MV-4-11 (cell line): Measurements from ENCODE around the gene NXPH1.

Source experiments
- DNase-seq: peaks from one replicate; lab custom pipeline; 2025; lab: John Stamatoyannopoulos, UW

The NXPH1 gene

DNA sequence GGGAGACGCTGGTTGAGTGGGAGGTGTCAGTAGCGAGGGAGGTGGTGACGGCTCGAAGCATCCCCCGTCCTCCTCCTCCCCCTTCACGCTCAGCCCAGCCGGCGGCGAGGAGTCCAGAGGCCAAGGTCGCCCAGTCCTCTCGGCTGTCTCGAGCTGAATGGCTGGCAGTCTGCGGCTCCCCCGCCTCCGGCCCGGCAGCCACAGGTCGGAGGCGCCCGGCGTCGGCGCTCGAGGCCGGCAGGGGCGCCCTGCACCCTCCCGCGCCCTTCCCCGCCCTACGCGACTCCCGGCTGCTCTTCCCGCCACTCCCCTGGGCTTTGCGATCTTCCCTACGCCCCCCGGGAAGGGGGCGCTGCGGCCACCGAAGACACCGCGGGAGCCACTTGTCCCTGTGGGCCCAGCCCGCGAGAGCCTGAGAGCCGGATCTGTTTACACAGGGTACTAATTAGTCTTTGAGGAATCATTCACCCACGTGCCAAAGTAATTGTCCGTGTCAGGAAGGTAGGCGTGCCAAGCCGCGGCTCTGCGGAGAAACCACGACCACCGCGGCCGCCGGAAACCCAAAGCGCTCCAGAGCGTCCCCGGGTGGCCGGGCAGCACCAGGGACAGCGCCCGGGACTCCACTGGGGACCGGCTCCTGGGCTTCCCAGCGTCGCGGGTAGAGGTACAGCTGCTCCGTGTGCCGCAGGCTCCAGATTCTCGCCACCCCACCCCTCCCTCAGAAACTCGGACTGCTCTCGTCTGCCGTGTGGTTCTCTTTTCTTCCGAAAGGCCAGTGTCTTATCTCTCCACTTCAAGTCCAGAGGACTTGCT is at the start of gene NXPH1:
TSS of gene NXPH1 (plus strand) at position 133 of the 813 bp plus-strand sequence.
- DNase-seq = no peak

DNA sequence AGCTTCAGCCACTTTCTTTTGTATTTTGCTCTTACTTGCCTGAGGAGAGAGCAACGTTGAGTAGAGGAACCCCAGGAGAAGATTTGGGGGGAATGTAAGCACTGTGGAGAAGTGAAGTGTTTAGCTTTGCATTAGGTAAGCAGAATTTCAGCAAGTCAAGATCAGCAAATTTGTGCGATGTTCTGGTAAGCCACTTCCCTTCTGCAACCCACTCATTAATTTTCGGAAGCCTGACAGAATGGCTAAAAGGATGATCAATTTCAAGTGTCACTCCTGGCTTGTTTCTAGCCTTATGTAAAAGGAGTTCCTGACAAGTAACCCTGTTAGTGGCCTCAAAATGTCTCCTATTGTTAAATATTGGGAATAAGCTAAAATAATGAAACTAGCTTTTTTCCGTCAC is 48.5 kb upstream of the NXPH1 start:
- no peak for DNase-seq

DNA sequence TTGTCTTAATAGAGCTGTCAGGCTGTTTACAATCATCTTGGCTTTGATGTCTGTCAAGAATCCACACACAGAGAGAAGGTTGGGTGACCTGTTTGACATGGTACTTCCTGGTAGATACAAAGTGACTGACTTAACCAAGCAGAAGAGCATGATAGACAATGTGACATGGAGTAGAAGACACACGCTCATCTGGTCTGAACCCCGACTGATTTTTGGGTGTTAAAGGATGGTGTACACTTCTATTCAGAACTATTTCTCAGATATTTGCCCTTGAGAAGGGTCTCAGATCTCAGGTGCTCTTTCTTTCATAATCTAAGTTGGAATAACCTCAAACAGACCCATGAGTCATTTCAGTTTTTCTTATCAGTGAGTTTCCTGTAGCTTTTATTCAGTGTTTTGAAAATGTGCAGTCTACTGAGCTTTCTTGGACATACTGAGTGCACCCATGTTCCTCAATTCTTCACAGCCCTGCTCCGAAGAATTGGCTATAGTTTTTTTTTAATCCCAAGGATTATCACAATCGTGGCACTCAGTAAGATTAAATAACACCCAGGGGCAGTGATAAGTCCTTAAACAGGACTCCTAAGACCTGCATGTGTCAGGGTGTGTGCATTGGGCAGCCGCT is 46.4 kb upstream of the NXPH1 start:
- no peak for DNase-seq

DNA sequence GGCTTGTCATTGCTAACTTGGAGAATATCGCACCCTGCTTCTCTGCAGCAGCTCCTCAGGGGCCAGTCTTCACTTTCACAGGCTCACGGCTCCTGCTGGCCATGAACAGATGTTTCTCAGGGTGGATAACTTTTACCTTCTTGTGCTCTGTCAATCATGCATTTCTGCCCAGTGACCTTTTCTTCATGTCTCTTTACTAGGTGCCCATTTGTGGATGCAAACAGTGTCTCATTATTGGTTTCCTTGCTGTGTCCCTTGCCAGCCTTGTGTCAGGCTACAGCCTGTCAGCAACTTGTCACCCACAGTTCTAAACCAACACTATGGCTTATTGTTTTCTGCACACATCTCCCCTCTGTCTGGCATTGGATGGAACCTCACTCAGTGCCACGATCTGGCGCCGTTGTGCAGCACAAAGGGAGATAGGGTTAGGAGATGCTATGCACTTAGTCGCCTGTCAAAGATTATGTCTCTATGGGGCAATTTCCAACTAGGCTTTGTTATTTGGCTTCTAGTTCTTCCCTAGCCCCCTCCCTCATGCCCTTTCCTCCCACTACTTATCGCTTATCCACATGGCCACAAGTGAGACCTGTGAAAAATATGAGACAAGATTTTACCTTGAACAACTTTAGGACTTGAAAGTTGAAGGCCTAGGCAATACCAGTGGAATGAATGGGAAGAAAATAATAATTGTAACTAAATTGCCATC is 45.7 kb upstream of the NXPH1 start:
- no peak for DNase-seq

DNA sequence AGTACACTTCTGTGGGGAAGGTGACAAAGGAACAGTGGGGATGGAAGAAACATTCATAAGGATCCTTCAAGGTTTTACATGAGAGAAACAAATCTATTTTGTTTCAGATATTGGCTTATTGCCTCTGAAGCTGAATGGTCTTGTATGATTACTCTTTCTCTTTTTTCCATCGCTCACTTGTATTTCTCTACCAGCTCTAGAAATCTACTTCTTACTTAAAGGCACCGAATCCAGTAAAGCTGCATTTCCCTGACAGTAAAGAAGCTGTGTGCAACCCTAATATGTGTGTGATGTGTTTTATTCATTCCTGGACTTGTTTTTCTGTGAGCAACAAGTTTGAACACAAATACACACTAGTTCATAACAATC is 45.2 kb upstream of the NXPH1 start:
- DNase-seq = no peak

DNA sequence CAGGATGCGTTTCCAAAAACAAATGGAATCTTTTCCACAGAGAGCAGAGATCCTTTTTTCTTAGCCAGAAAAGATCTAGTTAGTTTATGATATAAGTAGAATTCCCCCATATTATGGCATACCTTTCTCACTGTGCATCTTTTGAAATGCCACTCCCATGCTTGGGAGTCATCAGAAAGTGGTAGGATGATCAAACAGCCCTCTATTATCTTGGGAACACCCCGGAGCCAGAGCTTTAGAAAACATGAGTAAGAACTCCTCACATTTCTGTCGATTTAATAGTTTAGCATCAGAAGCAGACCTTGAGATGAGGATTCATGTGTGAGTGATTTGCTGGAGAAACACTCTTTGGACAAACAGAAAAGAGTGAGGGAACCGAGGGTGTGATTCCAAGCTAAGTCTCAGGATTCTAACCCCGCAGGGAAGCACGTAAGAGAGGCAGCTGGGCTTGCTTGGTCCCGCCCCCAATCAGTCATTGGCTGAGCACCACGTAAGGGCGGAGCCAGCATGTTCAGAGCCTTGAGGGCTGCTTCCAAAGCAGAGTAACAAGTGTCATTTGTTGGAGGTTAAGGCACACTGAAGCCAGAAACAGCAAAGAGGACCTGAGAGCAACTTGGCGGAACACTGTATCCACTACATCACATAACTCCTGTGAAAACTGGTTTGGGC is 43.7 kb upstream of the NXPH1 start:
- DNase-seq = no peak

DNA sequence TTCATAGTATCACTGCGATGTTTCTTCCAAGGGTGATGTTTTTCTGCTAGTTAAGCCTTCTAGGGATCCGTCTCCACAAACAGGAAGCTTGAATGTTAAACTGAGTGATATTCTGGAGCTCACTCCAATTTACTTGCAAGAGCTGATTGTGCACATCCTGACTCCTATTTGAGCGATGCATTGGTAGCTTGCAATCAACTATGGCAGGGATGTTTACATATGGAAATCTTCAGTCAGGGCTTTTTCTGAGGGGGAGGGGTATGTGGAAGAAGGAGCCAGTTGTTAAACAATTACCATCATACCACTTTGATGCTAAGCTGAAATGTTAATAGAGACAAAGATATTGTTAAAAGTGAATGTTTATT is 43.2 kb upstream of the NXPH1 start:
- no peak for DNase-seq

DNA sequence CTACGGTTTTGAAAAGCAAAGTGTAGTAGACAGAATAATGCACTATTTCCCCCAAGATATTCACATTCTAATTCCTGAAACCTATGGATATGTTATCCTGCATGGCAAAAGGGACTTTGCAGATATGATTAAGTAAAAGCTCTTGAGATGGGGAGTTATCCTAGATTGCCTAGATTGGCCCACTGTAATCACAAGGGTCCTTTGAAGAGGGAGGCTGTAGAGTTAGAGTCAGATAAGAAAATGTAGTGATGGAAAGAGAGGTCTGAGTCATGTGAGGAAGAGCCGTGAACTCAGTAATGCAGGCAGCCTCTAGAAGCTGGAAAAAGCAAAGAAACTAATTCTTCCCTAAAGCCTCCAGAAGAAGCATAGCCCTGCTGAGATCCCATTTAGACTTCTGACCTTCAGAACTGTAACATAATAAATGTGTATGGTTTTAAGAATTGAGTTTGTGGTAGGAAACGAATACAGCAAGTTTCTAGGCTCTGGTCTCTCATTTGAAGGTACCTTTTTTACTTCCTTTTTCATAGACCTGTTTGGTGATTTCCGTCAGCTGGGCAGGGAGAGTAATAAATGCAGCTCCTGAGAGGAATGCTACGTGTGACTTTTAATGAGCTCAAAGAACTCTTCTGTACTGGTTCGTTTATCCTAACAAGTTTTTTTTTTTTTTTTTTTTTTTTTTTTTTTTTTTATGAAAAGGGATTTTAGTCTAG is 41.9 kb upstream of the NXPH1 start:
- no peak for DNase-seq

DNA sequence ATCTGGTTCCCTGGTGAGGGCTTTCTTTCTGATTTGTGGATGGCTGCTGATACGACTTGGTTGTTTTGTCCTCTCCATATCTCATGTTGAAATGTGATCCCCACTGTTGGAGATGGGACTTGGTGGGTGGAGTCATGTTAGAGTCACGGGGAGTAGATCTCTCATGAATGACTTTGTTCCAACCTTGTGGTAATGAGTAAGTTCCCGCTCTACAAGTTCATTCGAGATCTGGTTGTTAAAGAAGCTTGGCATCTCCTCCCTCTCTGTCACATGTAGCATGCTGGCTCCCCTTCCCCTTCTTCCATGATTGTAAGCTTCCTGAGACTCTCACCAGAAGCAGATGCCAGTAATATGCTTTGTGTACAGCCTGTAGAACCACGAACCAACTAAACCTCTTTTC is 37.1 kb upstream of the NXPH1 start:
- DNase-seq = no peak

DNA sequence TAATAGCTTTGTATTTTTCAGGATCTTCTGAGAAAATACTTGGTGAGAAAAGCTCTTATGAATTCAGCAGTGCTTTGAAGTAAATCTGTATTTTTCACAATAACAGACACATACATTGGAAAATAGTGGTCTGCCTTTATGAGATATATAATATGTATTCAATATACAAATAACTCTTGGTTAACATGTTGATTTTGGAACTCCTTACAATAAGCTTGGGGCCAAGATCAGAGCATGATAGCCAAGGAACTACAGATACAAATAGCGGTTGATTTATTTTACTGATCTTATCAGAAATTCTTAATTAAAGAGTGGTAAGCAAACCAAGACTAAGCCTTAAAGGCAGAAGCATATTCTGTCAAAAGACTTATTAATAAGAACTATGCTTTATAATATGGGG is 24.5 kb upstream of the NXPH1 start:
- DNase-seq = no peak

DNA sequence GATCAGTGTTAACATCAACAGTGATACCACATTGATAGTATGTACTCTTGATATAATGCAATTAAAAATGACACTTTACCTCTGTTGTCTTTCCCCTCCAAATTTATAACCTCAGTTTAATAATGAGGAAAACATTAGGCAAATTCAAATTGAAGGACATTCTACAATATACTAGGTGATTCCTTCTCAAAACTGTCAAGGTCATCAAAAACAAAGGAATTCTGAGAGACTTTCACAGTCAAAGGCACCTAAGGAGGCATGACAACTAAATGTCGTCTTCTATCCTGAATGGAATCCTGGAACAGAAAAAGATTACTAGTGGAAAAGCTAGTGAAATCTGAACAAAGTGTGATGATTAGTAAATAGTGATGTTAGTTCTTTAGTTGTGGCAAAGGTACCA is 22.3 kb upstream of the NXPH1 start:
- DNase-seq = no peak

DNA sequence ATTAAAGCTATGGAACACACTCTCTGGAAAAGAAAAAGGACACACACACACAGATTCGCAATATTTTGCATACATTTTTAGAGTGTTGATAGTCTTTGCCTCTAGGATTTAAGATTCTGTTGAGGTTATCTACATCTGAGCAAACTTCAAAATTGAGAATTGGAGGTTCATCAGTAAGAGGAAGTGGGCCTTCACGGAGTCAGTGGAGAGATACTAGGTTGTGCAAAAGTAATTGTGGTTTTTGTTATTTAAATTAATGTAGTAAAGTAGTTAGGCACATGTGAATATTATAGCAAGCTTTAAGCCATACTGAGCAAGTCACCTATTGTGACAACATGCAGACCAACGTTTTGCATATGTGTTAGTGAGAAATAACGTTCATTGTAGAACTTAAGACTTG is 19.8 kb upstream of the NXPH1 start:
- DNase-seq = peak; percentile 6

DNA sequence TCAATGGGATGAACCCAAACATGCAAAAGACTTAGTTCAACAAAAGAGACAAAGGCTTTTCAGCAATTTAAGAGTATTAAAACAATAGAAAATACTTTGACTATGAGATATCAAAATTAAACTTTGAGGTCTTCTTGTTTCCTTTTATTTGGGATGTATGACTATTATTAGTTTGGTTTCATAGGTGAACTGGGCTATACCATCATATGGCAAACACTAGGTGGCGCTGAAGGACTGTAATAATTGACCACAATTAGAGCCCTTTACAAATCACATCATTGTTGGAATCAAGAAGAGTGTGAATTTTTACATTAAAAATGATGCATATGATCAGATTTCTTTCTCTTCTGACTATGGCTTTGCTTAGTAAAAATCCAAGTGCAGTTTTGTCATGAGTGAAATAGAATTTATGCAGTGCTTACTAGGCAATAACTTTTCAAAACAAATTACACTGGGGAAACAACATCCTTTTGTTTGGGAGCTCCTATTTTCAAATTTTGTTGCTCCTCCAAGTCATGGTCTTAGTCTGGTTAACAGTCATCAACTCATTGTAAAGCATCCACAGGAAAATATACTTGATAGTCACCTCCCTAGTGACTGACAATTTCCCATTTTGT is 14.7 kb upstream of the NXPH1 start:
- peak; percentile 44 for DNase-seq

DNA sequence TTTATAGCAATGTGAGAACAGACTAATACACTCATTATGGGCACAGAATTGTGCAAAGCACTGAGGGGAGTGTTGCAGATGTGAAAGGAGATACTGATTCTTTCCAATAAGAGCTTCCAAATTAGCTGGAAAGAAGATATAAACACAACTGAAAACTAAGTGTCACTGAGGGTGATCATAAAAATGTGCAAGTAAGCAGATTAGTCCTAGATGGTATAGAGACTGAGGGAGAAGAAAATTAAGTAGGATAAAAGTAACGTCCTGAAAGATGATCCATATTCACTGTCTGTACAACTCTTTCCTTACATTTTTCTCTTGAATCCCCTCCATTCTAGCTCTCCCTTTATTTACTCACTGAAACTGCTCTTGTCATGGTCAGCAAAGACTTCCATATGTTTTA is 11.2 kb upstream of the NXPH1 start:
- DNase-seq = no peak

DNA sequence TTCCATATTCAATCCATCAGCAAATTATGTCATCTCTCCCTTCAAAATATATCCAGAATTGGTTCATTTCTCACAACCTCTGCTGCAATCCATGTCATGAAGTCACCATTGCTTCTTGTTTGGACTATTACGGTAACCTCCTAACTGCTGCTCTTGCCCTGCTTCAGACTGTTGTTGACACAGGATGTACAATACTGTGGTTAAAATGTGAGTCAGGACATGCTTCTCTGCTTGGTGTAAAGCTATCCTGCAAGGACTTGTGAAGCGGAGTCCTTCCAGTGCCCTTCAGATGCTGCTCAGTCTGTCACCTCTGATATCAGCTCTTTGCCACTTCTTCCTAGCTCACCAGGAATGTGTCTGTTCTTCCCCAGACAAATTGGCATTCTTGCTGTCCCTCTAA is 10.4 kb upstream of the NXPH1 start:
- DNase-seq = no peak

DNA sequence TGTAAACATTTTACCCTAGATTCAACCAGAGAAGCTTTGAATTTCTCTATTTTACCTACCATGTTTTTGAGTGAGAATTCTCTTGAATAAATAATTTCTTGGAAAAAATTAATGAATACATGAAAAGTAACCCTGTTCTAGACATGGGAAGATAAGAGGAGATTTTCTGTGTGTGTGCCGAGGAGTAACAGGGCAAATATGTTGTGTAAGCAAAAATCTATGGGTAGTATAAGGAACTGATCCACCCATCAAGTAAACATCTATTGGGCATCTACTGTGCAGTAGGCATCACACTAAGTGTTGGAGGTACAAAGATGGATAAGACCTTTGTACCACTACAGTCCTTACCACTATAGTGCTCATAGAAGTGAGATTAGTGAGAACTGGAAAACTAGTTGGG is 8.2 kb upstream of the NXPH1 start:
- no peak for DNase-seq

DNA sequence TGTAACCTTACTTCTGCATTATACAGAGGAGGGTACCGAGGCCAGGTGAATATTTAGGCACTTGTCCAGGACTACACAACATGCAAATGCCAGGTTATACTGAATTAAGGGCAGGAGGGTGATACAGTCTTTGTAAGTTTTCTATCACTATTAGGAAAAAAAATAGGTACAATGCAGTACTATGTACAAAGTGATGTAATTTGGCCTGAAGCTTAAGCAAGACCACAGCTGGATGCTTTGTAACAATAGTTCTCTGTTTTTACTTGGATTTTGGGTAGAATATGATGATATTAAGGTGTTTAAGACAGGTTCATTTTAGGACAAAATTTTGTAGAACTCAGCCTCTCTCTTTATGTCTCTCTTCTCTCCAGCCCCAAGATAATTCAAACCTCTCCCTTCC is 2.8 kb upstream of the NXPH1 start:
- no peak for DNase-seq

DNA sequence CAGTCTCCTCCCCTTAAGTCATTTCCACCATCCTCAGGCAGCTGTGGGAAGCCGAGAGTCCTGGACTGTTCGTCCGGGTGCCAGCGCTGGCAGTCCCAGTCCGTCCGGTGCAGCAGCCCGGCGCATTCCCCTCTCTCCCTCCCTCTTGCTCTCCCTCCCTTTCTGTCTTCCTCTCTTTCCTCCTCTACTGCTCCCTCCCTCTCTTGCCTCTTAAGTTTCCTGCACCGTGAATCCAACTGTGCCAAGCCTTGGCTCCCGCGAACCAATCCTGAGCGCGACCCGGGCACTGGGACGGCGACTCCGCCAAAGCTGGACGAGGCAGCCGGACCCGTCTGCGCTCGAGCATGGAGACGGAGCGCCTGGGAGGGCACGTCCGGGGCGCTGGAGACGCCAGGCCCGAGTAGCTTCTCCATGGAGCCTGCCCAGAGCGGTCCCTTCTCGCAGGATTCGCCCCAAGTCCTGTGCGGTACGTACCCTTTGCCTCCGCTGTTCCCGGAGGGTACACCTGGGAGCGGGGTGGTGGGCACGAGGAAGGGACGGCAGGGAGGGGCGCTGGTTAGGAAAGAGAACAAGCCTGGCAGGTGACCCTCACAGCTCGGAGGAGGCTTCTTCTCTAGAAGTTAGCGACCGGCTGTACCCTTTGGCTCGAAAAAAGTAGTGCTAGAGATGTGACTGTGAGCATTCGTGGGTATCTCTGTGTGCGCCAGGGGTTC is 1.0 kb downstream of the NXPH1 start:
- DNase-seq = no peak

DNA sequence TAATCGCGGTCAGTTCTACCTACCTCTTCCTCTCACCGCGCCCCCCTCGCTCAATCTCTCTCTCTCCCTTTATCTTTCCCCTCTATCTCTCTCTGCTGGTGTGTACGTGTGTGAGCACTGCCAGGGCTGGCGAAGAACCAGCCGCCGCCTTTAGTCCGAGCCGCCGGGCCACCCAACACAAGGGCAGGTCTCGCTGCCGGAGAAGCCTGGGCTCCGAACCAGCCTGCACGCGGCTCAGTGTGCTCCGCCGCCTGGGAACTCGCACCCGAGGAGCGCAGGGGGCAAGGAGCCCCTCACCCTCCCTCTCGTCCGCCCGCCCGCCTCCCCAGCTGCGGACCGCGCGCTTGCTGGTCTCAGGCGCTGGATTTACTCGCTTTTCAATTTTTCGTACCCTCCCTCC is 1.7 kb downstream of the NXPH1 start:
- no peak for DNase-seq

DNA sequence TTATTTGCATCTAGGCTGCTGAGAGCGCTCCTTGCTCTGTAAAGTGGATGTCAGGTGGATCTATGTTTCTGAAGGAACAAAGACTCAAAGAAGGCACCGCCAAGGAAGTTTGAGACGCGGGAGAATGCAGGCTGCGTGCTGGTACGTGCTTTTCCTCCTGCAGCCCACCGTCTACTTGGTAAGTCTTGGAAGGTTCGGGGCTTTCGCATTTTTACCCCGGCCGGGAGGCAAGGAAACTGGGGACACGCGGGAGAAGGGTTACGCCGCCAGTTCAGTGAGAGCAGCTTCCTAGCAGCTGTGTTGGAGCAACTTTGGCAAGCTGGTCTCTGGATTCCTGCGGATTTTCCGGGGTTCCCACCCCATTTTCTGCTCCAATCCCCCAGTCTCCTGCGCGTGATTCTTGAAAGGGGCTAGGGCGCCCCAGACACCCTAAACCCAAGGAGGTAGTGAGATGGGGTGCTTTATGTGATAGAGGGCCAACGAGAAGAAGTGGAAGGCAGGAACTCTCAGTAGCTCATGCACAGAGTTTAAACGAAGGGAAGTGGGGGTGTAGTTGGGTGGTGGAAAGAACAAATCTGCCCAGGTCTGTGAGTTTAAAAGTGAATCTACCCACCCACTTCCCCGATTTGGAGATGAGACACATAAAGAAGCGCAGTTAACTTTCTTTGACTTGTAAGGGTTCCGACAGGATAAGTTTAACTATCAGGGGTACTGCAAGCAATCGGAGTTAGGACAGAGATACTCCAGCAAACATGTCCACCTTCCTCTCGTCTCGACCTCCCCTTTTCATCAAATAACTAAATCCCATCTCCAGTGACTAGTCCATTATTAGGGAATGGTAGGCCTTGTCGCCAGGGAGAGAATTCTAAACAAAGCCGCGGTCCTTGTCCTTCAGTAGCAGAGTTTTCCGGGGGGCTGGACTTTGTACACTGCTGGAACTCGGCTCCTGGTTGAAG is 2.5 kb downstream of the NXPH1 start:
- no peak for DNase-seq
